ENCODE data around the gene NTM. TPM values are rescaled to one million over a fixed set of nuclear protein-coding genes. Genes with fewer than 3 reads are reported as not detected.

Gene NTM
- total and polyA plus RNA-seq, 10 donors, result 0.13 to 1.6 (median 0.67) TPM

GRCh38 chr11:132051704-132052103, 681.3 kb downstream of the NTM start:
- no peaks in the 10 kb centered on the region for H3K36me3 ChIP-seq
- H3K27me3 ChIP-seq (replicated peaks in 1 of 7), result peaks cover 0 to 5% (median 0%) of the 10 kb centered on the region in 7 donors
- 82 to 94% (median 94%) methylated on average over 2 of the region's 2 CpGs for WGBS, 5 donors
- no peak overlapping the region for H3K4me3 ChIP-seq
- H3K9me3 ChIP-seq, result no peaks in the 10 kb centered on the region
- H3K27ac ChIP-seq, result no peak overlapping the region
- TF ChIP-seq CTCF (IDR thresholded peaks at IDR 0.05 in 8 of 11, conservative IDR thresholded peaks at IDR 0.05 in 3 of 11) (no peak), POLR2A (IDR thresholded peaks at IDR 0.05) (no peak), POLR2AphosphoS5 (IDR thresholded peaks at IDR 0.05) (no peak)
- no peaks in the 10 kb centered on the region for H3K4me1 ChIP-seq
- intact Hi-C loops (cut with DNase I; ENCODE audit: low total_unique reads), result no loop called here
- no peak for DNase-seq

- Histone ChIP-seq H3K36me3 (no peaks in the 10 kb centered on the region), H3K27ac (no peak overlapping the region), H3K27me3 (replicated peaks in 1 of 7) (peaks cover 0 to 5% (median 0%) of the 10 kb centered on the region in 7 donors), H3K4me1 (no peaks in the 10 kb centered on the region), H3K9me3 (no peaks in the 10 kb centered on the region), H3K4me3 (no peak overlapping the region)
- intact Hi-C loops (cut with DNase I; ENCODE audit: low total_unique reads), result no loop called here
- no peak for DNase-seq
- WGBS, 5 donors, result 71 to 82% (median 73%) methylated on average over 2 of the region's 2 CpGs
- TF ChIP-seq POLR2AphosphoS5 (IDR thresholded peaks at IDR 0.05) (no peak), CTCF (IDR thresholded peaks at IDR 0.05 in 8 of 11, conservative IDR thresholded peaks at IDR 0.05 in 3 of 11) (no peak), POLR2A (IDR thresholded peaks at IDR 0.05) (no peak)
Observed at GRCh38 chr11:132052342-132052741, 681.9 kb downstream of the NTM start.

GRCh38 chr11:132052904-132053303, 682.5 kb downstream of the NTM start:
- intact Hi-C loops (cut with DNase I; ENCODE audit: low total_unique reads), result no loop called here
- Histone ChIP-seq H3K27ac (no peak overlapping the region), H3K36me3 (no peaks in the 10 kb centered on the region), H3K9me3 (no peaks in the 10 kb centered on the region), H3K4me3 (no peak overlapping the region), H3K27me3 (replicated peaks in 1 of 7) (peaks cover 0 to 5% (median 0%) of the 10 kb centered on the region in 7 donors), H3K4me1 (no peaks in the 10 kb centered on the region)
- DNase-seq, result no peak
- TF ChIP-seq POLR2A (IDR thresholded peaks at IDR 0.05) (no peak), CTCF (IDR thresholded peaks at IDR 0.05 in 8 of 11, conservative IDR thresholded peaks at IDR 0.05 in 3 of 11) (no peak), POLR2AphosphoS5 (IDR thresholded peaks at IDR 0.05) (no peak)
- WGBS, 5 donors, result 89 to 93% (median 91%) methylated on average over 3 of the region's 3 CpGs

GRCh38 chr11:132054822-132055221, 684.4 kb downstream of the NTM start:
- WGBS, 5 donors, result 15 to 47% (median 19%) methylated on average over 1 of the region's 1 CpG
- Histone ChIP-seq H3K9me3 (no peaks in the 10 kb centered on the region), H3K27ac (no peak overlapping the region), H3K4me3 (no peak overlapping the region), H3K27me3 (replicated peaks in 1 of 7) (peaks cover 0 to 5% (median 0%) of the 10 kb centered on the region in 7 donors), H3K4me1 (no peaks in the 10 kb centered on the region), H3K36me3 (no peaks in the 10 kb centered on the region)
- TF ChIP-seq POLR2AphosphoS5 (IDR thresholded peaks at IDR 0.05), result no peak
- no peak for TF ChIP-seq POLR2A (IDR thresholded peaks at IDR 0.05)
- TF ChIP-seq CTCF (IDR thresholded peaks at IDR 0.05 in 8 of 11, conservative IDR thresholded peaks at IDR 0.05 in 3 of 11), result no peak
- intact Hi-C loops (cut with DNase I; ENCODE audit: low total_unique reads), result no loop called here
- no peak for DNase-seq

Measured in spleen (tissue), 11 donors.